Peyer's patch (tissue), 4 donors: ENCODE results near the gene UCKL1.

Experiments
- POLR2A ChIP-seq, 2 donors: fragments of 450-650 bp; IDR thresholded peaks; one replicate each; pipeline ENCODE4 v1.5.1; 2017; ENCODE audit warnings: antibody characterized with exemption in 2 of 2, mild to moderate bottlenecking in 2 of 2, moderate library complexity in 2 of 2
- TF ChIP-seq, protein P1 (sequence below), 6 experiments: fragments of 450-650 bp in 4 of 6; fragments of 200-600 bp in 2 of 6; sonication (generic) in 1 of 6; IDR thresholded peaks; one replicate each; pipeline ENCODE4 v1.5.1; 2017 to 2019; ENCODE audit warnings: antibody characterized with exemption in 6 of 6, mild to moderate bottlenecking in 3 of 6, moderate library complexity in 1 of 6

- TF ChIP-seq POLR2A (IDR thresholded peaks at IDR 0.05): no peak
- TF ChIP-seq, protein P1, sequence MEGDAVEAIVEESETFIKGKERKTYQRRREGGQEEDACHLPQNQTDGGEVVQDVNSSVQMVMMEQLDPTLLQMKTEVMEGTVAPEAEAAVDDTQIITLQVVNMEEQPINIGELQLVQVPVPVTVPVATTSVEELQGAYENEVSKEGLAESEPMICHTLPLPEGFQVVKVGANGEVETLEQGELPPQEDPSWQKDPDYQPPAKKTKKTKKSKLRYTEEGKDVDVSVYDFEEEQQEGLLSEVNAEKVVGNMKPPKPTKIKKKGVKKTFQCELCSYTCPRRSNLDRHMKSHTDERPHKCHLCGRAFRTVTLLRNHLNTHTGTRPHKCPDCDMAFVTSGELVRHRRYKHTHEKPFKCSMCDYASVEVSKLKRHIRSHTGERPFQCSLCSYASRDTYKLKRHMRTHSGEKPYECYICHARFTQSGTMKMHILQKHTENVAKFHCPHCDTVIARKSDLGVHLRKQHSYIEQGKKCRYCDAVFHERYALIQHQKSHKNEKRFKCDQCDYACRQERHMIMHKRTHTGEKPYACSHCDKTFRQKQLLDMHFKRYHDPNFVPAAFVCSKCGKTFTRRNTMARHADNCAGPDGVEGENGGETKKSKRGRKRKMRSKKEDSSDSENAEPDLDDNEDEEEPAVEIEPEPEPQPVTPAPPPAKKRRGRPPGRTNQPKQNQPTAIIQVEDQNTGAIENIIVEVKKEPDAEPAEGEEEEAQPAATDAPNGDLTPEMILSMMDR (IDR thresholded peaks at IDR 0.05): no peak
Observed at GRCh38 chr20:63926298-63926697, 29.9 kb downstream of the UCKL1 start.
